Activated B cell treated with CpG ODN at 0.5 μM for 24 hours (primary cell): ENCODE data around the gene MIOX. TPM values are rescaled to one million over a fixed set of nuclear protein-coding genes. Genes with fewer than 3 reads are reported as not detected.
A peak's percentile ranks its signal among the peaks of the same experiment; 100 is the strongest.

Experiments
- ATAC-seq: fragments of 200-7000 bp; cut with Tn5 transposase; one replicate; pipeline ENCODE4 v1.10.0; 2021; ENCODE audit warnings: low read depth, mild to moderate bottlenecking, moderate library complexity
- CTCF ChIA-PET: fragments of 350-600 bp; sonication (Branson Sonifier 250); formaldehyde crosslinking; loops from one replicate; lab custom pipeline; 2021; ENCODE audit warnings: antibody characterized with exemption; lab: Charles Lee
- POLR2A ChIA-PET: fragments of 350-600 bp; sonication (Branson Sonifier 250); formaldehyde crosslinking; loops from one replicate; lab custom pipeline; 2021; ENCODE audit warnings: antibody characterized with exemption; lab: Charles Lee
- DNase-seq: peaks from one replicate; pipeline ENCODE4 v3.0.0; 2022
- H3K27ac Mint-ChIP-seq: one replicate; pipeline ENCODE4 v1.8.0; 2020; ENCODE audit warnings: mixed read lengths
- H3K27me3 Mint-ChIP-seq: one replicate; pipeline ENCODE4 v1.8.0; 2021; ENCODE audit warnings: mixed read lengths
- H3K36me3 Mint-ChIP-seq: one replicate; pipeline ENCODE4 v1.8.0; 2021; ENCODE audit warnings: low read depth, mixed read lengths
- H3K4me1 Mint-ChIP-seq: one replicate; pipeline ENCODE4 v1.8.0; 2021; ENCODE audit warnings: mixed read lengths
- H3K4me3 Mint-ChIP-seq: one replicate; pipeline ENCODE4 v1.8.0; 2020; ENCODE audit warnings: mild to moderate bottlenecking, mixed read lengths
- H3K9me3 Mint-ChIP-seq: one replicate; pipeline ENCODE4 v1.8.0; 2020; ENCODE audit warnings: mixed read lengths
- intact Hi-C: fragments of 100-400 bp; cut with micrococcal nuclease; formaldehyde crosslinking; loops from one replicate; pipeline ENCODE4 v1.15.1; 2024
- total RNA-seq: library from RNA; stranded (reverse); gene quantifications from 2 replicates; pipeline ENCODE4 v1.2.3, GENCODE V29; 2022
- TF ChIP-seq, protein P1 (sequence below): fragments of 200-600 bp; IDR thresholded peaks from one replicate; pipeline ENCODE4 v1.8.0; 2022; ENCODE audit warnings: antibody characterized with exemption, mild to moderate bottlenecking

MIOX gene
- total RNA-seq, 1 donor from 2014 or later: 0.22 TPM

DNA sequence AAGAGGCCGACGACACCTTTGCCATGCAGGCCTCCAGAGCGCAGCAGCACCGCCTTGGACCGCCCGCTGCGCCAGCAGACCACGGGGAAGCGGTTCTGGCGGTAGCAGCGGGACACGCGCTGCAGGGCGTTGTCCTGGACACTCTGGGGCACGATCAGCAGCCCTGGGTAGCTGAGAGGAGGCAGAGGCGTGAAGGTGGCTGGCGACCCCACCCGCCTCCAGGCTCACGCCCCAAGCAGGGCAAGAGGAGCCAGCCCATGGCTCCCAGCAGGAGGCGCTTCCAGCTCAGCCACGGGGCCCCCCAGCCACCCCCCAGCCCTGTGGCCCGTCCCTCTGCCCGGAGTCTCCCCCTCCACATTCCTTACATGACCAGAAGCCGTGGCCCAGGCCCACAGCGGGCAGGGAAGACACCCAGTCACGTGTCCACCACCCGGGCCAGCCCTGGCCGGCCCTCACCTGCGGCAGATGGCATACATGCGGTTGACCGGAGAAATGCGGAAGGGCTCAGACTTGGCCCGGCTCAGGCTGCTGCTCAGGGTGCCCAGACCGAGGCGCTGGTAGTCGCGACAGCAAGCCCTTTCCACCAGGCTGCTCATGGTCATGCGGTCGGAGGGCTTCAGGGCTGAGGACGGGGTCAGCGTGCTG, 27.0 kb upstream of the MIOX start:
- H3K9me3 Mint-ChIP-seq: no peaks in the 10 kb centered on the region
- H3K4me3 Mint-ChIP-seq: no peak overlapping the region
- H3K27me3 Mint-ChIP-seq: no peaks in the 10 kb centered on the region
- DNase-seq (no peak), ATAC-seq (no peak)
- H3K4me1 Mint-ChIP-seq: no peaks in the 10 kb centered on the region
- intact Hi-C loops: loop anchor here (5.0 kb wide), 1 partner anchor 38 kb away; no protein-coding TSS in a partner anchor
- H3K36me3 Mint-ChIP-seq: peaks cover 79% of the 10 kb centered on the region
- CTCF ChIA-PET: interaction anchor here (0.7 kb wide), 1 partner anchor 10 kb away, joined by 3 read pairs; no protein-coding TSS in a partner anchor
- TF ChIP-seq, protein P1, sequence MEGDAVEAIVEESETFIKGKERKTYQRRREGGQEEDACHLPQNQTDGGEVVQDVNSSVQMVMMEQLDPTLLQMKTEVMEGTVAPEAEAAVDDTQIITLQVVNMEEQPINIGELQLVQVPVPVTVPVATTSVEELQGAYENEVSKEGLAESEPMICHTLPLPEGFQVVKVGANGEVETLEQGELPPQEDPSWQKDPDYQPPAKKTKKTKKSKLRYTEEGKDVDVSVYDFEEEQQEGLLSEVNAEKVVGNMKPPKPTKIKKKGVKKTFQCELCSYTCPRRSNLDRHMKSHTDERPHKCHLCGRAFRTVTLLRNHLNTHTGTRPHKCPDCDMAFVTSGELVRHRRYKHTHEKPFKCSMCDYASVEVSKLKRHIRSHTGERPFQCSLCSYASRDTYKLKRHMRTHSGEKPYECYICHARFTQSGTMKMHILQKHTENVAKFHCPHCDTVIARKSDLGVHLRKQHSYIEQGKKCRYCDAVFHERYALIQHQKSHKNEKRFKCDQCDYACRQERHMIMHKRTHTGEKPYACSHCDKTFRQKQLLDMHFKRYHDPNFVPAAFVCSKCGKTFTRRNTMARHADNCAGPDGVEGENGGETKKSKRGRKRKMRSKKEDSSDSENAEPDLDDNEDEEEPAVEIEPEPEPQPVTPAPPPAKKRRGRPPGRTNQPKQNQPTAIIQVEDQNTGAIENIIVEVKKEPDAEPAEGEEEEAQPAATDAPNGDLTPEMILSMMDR: no peak
- no peak overlapping the region for H3K27ac Mint-ChIP-seq
- POLR2A ChIA-PET: no interaction called here

DNA sequence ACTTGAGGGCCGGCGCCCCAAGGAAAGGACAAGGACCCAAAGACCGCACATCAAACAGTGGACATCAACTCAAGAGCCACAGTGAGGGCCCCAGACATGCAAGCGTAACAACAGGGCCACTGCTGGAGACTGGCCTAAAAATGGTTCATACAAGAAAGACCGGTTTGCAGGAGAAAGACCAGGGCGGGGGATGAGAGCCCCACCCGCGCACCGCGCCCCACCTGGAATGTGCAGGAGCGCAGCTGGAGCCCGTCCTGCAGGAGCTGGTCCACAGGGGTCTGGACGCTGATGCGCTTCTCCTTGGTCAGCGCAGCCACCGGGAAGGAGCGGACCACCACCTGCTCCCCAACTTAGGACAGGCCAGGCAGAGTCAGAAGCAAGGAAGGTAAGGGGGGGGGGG, 25.7 kb upstream of the MIOX start:
- Mint-ChIP-seq H3K27ac (no peak overlapping the region), H3K9me3 (no peaks in the 10 kb centered on the region), H3K27me3 (no peaks in the 10 kb centered on the region), H3K36me3 (peaks cover 78% of the 10 kb centered on the region), H3K4me3 (no peak overlapping the region), H3K4me1 (no peaks in the 10 kb centered on the region)
- TF ChIP-seq, protein P1: no peak
- ATAC-seq (no peak), DNase-seq (no peak)
- ChIA-PET POLR2A (interaction anchor here (0.7 kb wide), 1 partner anchor 9 kb away, joined by 4 read pairs; no protein-coding TSS in a partner anchor), CTCF (interaction anchor here (1.0 kb wide), 1 partner anchor 65 kb away, joined by 3 read pairs; the partner anchor contains the start of gene SCO2)
- intact Hi-C loops: no loop called here

DNA sequence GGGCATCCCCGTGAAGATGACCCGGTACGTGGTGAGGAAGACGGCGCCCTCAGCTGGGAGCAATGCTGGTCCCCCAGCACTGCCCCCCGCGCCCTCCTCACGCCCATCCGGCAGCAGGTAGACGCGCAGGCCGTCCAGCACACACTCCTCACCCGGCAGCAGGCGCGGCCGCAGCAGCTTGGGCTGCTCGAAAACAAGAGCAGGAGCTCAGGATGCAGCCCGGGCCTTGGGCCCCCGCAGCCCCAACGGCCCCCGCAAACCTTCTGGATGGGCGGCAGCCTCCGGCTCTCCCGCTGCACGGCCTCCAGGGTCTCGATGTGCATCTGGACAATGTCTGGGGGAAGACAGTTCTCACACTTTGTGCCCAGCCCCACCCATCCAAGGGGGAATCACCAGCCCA, 25.1 kb upstream of the MIOX start:
- POLR2A ChIA-PET: interaction anchor here (0.7 kb wide), 1 partner anchor 9 kb away, joined by 4 read pairs; no protein-coding TSS in a partner anchor
- H3K36me3 Mint-ChIP-seq: peaks cover 81% of the 10 kb centered on the region
- CTCF ChIA-PET: no interaction called here

DNA sequence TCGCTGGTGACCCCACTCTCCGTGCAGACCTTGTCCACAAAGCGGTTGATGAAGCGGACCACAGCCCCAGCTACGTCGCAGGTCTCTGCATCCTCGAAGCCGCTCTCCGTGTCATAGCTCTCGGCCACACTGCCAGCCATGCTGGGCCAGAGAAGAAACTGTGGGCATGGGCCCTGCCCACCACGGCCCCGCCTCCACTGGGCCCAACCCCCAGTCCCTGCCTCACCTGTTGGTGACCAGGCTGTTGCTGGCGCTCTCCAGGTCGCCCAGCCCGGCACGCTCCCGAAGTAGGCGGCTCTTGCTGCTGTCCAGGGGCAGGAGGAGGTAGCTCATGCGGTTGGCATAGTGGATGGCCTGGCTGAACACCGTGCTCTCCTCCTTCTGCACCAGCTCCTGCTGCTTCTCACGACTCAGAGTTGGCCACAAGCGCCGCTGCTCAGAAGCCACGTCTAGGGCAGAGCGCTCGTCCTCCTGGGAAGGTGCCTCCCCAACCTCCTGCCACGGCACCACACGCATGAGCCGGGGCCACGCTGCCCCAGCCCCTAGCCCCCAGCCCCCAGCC, 24.6 kb upstream of the MIOX start:
- ATAC-seq (no peak), DNase-seq (no peak)
- H3K27me3 Mint-ChIP-seq: no peaks in the 10 kb centered on the region
- H3K9me3 Mint-ChIP-seq: no peaks in the 10 kb centered on the region
- H3K4me1 Mint-ChIP-seq: peaks cover 4% of the 10 kb centered on the region
- intact Hi-C loops: no loop called here
- no peak overlapping the region for H3K4me3 Mint-ChIP-seq
- POLR2A ChIA-PET: no interaction called here
- peaks cover 81% of the 10 kb centered on the region for H3K36me3 Mint-ChIP-seq
- H3K27ac Mint-ChIP-seq: no peak overlapping the region
- CTCF ChIA-PET: no interaction called here
- TF ChIP-seq, protein P1: no peak

More for the DNA sequence above, 25.1 kb upstream of the MIOX start:
- no peaks in the 10 kb centered on the region for H3K27me3 Mint-ChIP-seq
- DNase-seq: no peak
- H3K9me3 Mint-ChIP-seq: no peaks in the 10 kb centered on the region
- intact Hi-C loops: no loop called here
- H3K4me1 Mint-ChIP-seq: no peaks in the 10 kb centered on the region
- TF ChIP-seq, protein P1: no peak
- no peak overlapping the region for H3K4me3 Mint-ChIP-seq
- no peak overlapping the region for H3K27ac Mint-ChIP-seq
- ATAC-seq: no peak

DNA sequence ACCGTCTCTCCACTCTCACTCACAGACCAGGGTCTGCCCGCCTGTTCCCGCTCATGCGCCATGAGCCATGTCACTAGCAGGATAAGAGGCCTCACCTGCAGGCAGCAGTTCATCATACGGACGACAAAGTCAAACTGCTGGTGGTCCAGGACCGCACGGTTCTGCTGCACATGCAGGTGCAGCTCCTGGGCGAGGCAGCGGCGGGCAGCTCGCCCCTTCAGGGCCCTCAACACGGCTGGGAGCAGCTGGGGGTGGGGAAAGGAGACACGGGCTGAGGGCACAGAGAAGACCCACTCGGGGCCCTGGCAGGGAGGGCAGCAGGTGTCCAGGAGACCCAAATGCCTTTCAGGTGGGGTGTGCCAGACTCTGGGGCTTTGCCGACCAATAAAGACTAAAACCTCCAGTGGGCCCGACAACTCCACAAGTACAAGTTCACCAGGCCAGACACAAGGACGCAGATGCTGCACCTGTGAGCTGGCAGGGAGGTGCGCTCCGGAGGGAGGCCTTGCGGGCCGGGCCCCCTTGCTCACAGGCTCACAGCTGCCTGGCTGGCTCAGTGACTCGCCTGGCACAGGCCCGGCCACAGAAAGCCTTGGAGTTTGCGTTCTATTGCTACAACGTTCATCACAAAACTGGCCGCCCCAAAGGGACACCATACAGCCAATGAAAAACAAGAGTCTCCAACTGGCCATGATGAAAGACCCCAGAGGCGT, 23.3 kb upstream of the MIOX start:
- no peaks in the 10 kb centered on the region for H3K9me3 Mint-ChIP-seq
- no peak for DNase-seq
- H3K4me1 Mint-ChIP-seq: peaks cover 10% of the 10 kb centered on the region
- H3K36me3 Mint-ChIP-seq: peaks cover 78% of the 10 kb centered on the region
- ATAC-seq: no peak
- ChIA-PET POLR2A (no interaction called here), CTCF (no interaction called here)
- H3K27me3 Mint-ChIP-seq: no peaks in the 10 kb centered on the region
- H3K4me3 Mint-ChIP-seq: no peak overlapping the region
- peak overlapping the region; percentile 42 for H3K27ac Mint-ChIP-seq
- intact Hi-C loops: no loop called here
- TF ChIP-seq, protein P1: no peak
